ENCODE data around the gene TENM4. TPM values are rescaled to one million over a fixed set of nuclear protein-coding genes. Genes with fewer than 3 reads are reported as not detected.

TENM4 gene
- total RNA-seq, 1 donor from 2014 or later, result 5.1 TPM

- no peak overlapping the region for H3K9ac ChIP-seq
- H3K4me2 ChIP-seq, result no peak overlapping the region
- H3K4me1 Mint-ChIP-seq, result peaks cover 19% of the 10 kb centered on the region
- no peak overlapping the region for H3K27ac ChIP-seq
- H3K79me2 ChIP-seq (ENCODE audit: low read depth), result no peaks in the 10 kb centered on the region
- TF ChIP-seq CTCF (IDR thresholded peaks at IDR 0.05) (no peak), EZH2 (IDR thresholded peaks at IDR 0.05) (no peak), EZH2phosphoT487 (IDR thresholded peaks at IDR 0.05) (no peak)
- H3K36me3 ChIP-seq, result no peaks in the 10 kb centered on the region
- H2AFZ ChIP-seq (replicated peaks), result no peak overlapping the region
- H3K9me3 Mint-ChIP-seq, result peaks cover 8% of the 10 kb centered on the region
- H3K4me3 Mint-ChIP-seq, result no peak overlapping the region
- H3K27me3 ChIP-seq, result no peaks in the 10 kb centered on the region
- H3K36me3 Mint-ChIP-seq, result no peaks in the 10 kb centered on the region
- H3K27me3 Mint-ChIP-seq (ENCODE audit: insufficient read depth, low read depth), result peaks cover 2% of the 10 kb centered on the region
- DNase-seq (ENCODE audit: low spot score), result no peak
- no peaks in the 10 kb centered on the region for H3F3A ChIP-seq (ENCODE audit: low read depth)
- H3K4me1 ChIP-seq, result peaks cover 18% of the 10 kb centered on the region
- H3K27ac Mint-ChIP-seq, result no peak overlapping the region
- H3K4me3 ChIP-seq, result no peak overlapping the region
- H3K9me3 ChIP-seq (ENCODE audit: low read depth), result no peaks in the 10 kb centered on the region
- H4K20me1 ChIP-seq (ENCODE audit: low read depth), result no peaks in the 10 kb centered on the region
Observed at GRCh38 chr11:78991681-78992080, 449.1 kb downstream of the TENM4 start.

- Mint-ChIP-seq H3K27me3 (ENCODE audit: insufficient read depth, low read depth) (peaks cover 4% of the 10 kb centered on the region), H3K27ac (peak overlapping the region; percentile 18), H3K4me3 (no peak overlapping the region), H3K4me1 (peaks cover 19% of the 10 kb centered on the region), H3K36me3 (no peaks in the 10 kb centered on the region), H3K9me3 (peaks cover 8% of the 10 kb centered on the region)
- Histone ChIP-seq H3K27me3 (no peaks in the 10 kb centered on the region), H3F3A (ENCODE audit: low read depth) (no peaks in the 10 kb centered on the region), H3K4me2 (no peak overlapping the region), H3K4me3 (no peak overlapping the region), H2AFZ (replicated peaks) (no peak overlapping the region), H3K27ac (no peak overlapping the region), H3K79me2 (ENCODE audit: low read depth) (no peaks in the 10 kb centered on the region), H3K36me3 (no peaks in the 10 kb centered on the region), H3K9me3 (ENCODE audit: low read depth) (no peaks in the 10 kb centered on the region), H3K9ac (no peak overlapping the region), H3K4me1 (peaks cover 18% of the 10 kb centered on the region), H4K20me1 (ENCODE audit: low read depth) (no peaks in the 10 kb centered on the region)
- no peak for DNase-seq (ENCODE audit: low spot score)
- TF ChIP-seq EZH2 (IDR thresholded peaks at IDR 0.05) (no peak), EZH2phosphoT487 (IDR thresholded peaks at IDR 0.05) (no peak), CTCF (IDR thresholded peaks at IDR 0.05) (no peak)
Observed at GRCh38 chr11:78990261-78990660, 450.6 kb downstream of the TENM4 start.

- Histone ChIP-seq H3K27me3 (no peaks in the 10 kb centered on the region), H4K20me1 (ENCODE audit: low read depth) (no peaks in the 10 kb centered on the region), H3K9me3 (ENCODE audit: low read depth) (no peaks in the 10 kb centered on the region), H3K4me1 (peaks cover 18% of the 10 kb centered on the region), H3K4me2 (no peak overlapping the region), H3K4me3 (no peak overlapping the region), H3K79me2 (ENCODE audit: low read depth) (no peaks in the 10 kb centered on the region), H3K9ac (no peak overlapping the region), H3K27ac (no peak overlapping the region), H3F3A (ENCODE audit: low read depth) (no peaks in the 10 kb centered on the region), H2AFZ (replicated peaks) (no peak overlapping the region), H3K36me3 (no peaks in the 10 kb centered on the region)
- Mint-ChIP-seq H3K27ac (no peak overlapping the region), H3K4me1 (peaks cover 27% of the 10 kb centered on the region), H3K4me3 (no peak overlapping the region), H3K36me3 (no peaks in the 10 kb centered on the region), H3K27me3 (ENCODE audit: insufficient read depth, low read depth) (peaks cover 6% of the 10 kb centered on the region), H3K9me3 (no peaks in the 10 kb centered on the region)
- DNase-seq (ENCODE audit: low spot score), result no peak
- TF ChIP-seq EZH2phosphoT487 (IDR thresholded peaks at IDR 0.05), result no peak
- TF ChIP-seq CTCF (IDR thresholded peaks at IDR 0.05), result no peak
- TF ChIP-seq EZH2 (IDR thresholded peaks at IDR 0.05), result no peak
Observed at GRCh38 chr11:78987748-78988147, 453.1 kb downstream of the TENM4 start.

Measured in neural progenitor cell (in vitro differentiated cells).